Thoracic aorta (tissue), 2 donors: ENCODE measurements around the gene PSMD13. TPM values are rescaled to one million over a fixed set of nuclear protein-coding genes. Genes with fewer than 3 reads are reported as not detected.
"Not testable (repeated sequence)": the region's sequence is repeated elsewhere in the genome, so short reads cannot be mapped to it uniquely, and the experiment has no call there.

Experiments used
- ATAC-seq: fragments of 150-250 bp; one replicate; pipeline ENCODE4 v1.8.0; 2017; ENCODE audit warnings: low read depth; ENCODE audit not compliant: insufficient number of reproducible peaks, low FRiP score
- DNase-seq: peaks from one replicate; pipeline ENCODE4 v3.0.0-alpha.2; 2020; ENCODE audit warnings: low spot score
- H3K27ac ChIP-seq, 2 donors: fragments of 200-600 bp; sonication (generic); 1 replicate in 1 of 2; 2 replicates in 1 of 2; pipeline ENCODE4 v1.5.1; 2016; ENCODE audit warnings: mild to moderate bottlenecking in 2 of 2, moderate library complexity in 2 of 2
- H3K27me3 ChIP-seq: fragments of 200-600 bp; sonication (generic); replicated peaks from 2 replicates; pipeline ENCODE4 v1.6.0; 2016; ENCODE audit warnings: mild to moderate bottlenecking; ENCODE audit not compliant: insufficient read depth
- H3K36me3 ChIP-seq: fragments of 200-600 bp; sonication (generic); one replicate; pipeline ENCODE4 v1.5.1; 2016
- H3K4me1 ChIP-seq, 2 donors: fragments of 200-600 bp; sonication (generic); 1 replicate in 1 of 2; 2 replicates in 1 of 2; pipeline versions ENCODE4 v1.5.1 to v1.6.0; 2016; ENCODE audit warnings: low read depth in 2 of 2, mild to moderate bottlenecking in 1 of 2; ENCODE audit not compliant: control insufficient read depth in 1 of 2
- H3K4me3 ChIP-seq: fragments of 200-600 bp; sonication (generic); 2 replicates; pipeline ENCODE4 v1.5.1; 2016; ENCODE audit warnings: mild to moderate bottlenecking
- H3K9me3 ChIP-seq: fragments of 200-600 bp; sonication (generic); 2 replicates; pipeline ENCODE4 v1.5.1; 2016
- CTCF ChIP-seq: fragments of 200-600 bp; sonication (generic); IDR thresholded peaks from one replicate; pipeline ENCODE4 v1.5.1; 2019; ENCODE audit warnings: antibody characterized with exemption
- total RNA-seq, 2 donors: library from RNA; depleted of rRNA; stranded (reverse); fragments of >200 nt; gene quantifications; one replicate each; pipeline versions ENCODE4 v1.1.0 to v1.2.3, GENCODE V29; 2016

The PSMD13 gene
- total RNA-seq, 2 donors from 2014 or later = 79.6 to 90.8 TPM

- Histone ChIP-seq H3K27ac (no peak overlapping the region), H3K9me3 (no peaks in the 10 kb centered on the region), H3K27me3 (no peaks in the 10 kb centered on the region), H3K4me3 (no peak overlapping the region), H3K36me3 (peaks cover 23% of the 10 kb centered on the region), H3K4me1 (no peaks in the 10 kb centered on the region)
- DNase-seq = no peak
- no peak for ATAC-seq
- TF ChIP-seq CTCF = no peak
Observed at GRCh38 chr11:218815-219593, 17.8 kb upstream of the PSMD13 start.

- DNase-seq = not testable (repeated sequence)
Observed at GRCh38 chr11:220641-221215, 16.0 kb upstream of the PSMD13 start.

GRCh38 chr11:221539-221938 is 15.2 kb upstream of the PSMD13 start:
- no peak for ATAC-seq
- Histone ChIP-seq H3K36me3 (peaks cover 7% of the 10 kb centered on the region), H3K9me3 (no peaks in the 10 kb centered on the region), H3K27ac (no peak overlapping the region), H3K27me3 (no peaks in the 10 kb centered on the region), H3K4me1 (no peaks in the 10 kb centered on the region), H3K4me3 (no peak overlapping the region)
- TF ChIP-seq CTCF = no peak
- no peak for DNase-seq

More at GRCh38 chr11:220641-221215, 16.0 kb upstream of the PSMD13 start:
- not testable (repeated sequence) for H3K36me3 ChIP-seq, H3K27me3 ChIP-seq, ATAC-seq, H3K27ac ChIP-seq, H3K4me1 ChIP-seq, H3K9me3 ChIP-seq, H3K4me3 ChIP-seq

GRCh38 chr11:221998-222789 is 14.6 kb upstream of the PSMD13 start:
- Histone ChIP-seq H3K4me3 (no peak overlapping the region), H3K4me1 (no peaks in the 10 kb centered on the region), H3K36me3 (peaks cover 7% of the 10 kb centered on the region), H3K27me3 (no peaks in the 10 kb centered on the region), H3K27ac (no peak overlapping the region), H3K9me3 (no peaks in the 10 kb centered on the region)
- TF ChIP-seq CTCF = no peak
- DNase-seq (no peak), ATAC-seq (no peak)

- Histone ChIP-seq H3K36me3 (peaks cover 4% of the 10 kb centered on the region), H3K27me3 (no peaks in the 10 kb centered on the region), H3K4me3 (no peak overlapping the region), H3K9me3 (no peaks in the 10 kb centered on the region), H3K27ac (no peak overlapping the region), H3K4me1 (no peaks in the 10 kb centered on the region)
- ATAC-seq (no peak), DNase-seq (no peak)
- TF ChIP-seq CTCF = no peak
Observed at GRCh38 chr11:223026-223789, 13.6 kb upstream of the PSMD13 start.
